Measurements from ENCODE around the gene NEK8.
"Not testable (repeated sequence)": the region's sequence is repeated elsewhere in the genome, so short reads cannot be mapped to it uniquely, and the experiment has no call there.

Gene NEK8

DNA sequence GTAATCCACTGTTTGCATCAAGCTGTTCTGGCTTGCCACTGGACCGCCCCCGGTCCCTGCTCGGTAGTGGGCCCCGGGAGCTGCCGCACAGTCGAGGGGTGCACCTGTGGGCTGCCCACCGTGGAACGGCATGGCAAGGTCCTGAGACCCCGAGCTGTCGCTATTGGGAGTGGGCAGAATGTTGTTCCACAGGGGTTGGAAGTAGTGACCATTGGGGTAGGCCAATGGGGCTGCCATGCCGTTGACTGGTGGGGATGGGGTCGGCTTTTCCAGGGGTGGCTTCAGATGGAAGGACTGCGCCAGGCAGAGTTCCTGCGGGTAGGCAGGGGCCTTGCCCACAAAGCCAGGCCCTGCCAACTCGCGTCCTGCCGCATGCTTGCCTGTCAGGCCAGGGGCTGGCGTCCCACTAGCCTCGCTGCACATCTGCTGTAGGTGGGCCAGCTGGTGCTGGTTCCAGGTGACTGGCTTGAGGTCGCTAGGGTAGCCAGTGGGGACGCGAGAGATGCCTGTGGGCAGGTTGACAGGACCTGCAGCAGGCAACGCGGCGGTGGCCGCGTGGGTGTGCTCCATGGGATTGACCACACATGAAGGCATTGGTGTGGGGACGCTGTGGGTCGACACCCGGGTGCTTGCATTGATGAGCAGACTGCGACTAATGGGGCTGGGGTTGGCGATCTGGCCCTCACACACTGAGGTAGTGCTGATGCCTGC lies 30.0 kb downstream of the NEK8 start:
- H3K9ac ChIP-seq (ENCODE audit: low read length in 2 of 2): no peak overlapping the region
- peaks cover 5% of the 10 kb centered on the region for H3K4me1 ChIP-seq (ENCODE audit: control insufficient read depth, insufficient read depth, low read length)
- no peaks in the 10 kb centered on the region for H3K27me3 ChIP-seq (ENCODE audit: control insufficient read depth in 1 of 2, insufficient read depth in 2 of 2, low read length in 2 of 2)
- H3K36me3 ChIP-seq (ENCODE audit: control insufficient read depth in 2 of 2, insufficient read depth in 2 of 2, low read length in 2 of 2): peaks cover 24 to 29% of the 10 kb centered on the region in 2 donors
- H3K9me3 ChIP-seq (ENCODE audit: control insufficient read depth in 2 of 2, low read length in 2 of 2): no peaks in the 10 kb centered on the region
- H3K4me3 ChIP-seq (ENCODE audit: low read length in 2 of 2): no peak overlapping the region
- no peak overlapping the region for H3K27ac ChIP-seq (ENCODE audit: low read length)

DNA sequence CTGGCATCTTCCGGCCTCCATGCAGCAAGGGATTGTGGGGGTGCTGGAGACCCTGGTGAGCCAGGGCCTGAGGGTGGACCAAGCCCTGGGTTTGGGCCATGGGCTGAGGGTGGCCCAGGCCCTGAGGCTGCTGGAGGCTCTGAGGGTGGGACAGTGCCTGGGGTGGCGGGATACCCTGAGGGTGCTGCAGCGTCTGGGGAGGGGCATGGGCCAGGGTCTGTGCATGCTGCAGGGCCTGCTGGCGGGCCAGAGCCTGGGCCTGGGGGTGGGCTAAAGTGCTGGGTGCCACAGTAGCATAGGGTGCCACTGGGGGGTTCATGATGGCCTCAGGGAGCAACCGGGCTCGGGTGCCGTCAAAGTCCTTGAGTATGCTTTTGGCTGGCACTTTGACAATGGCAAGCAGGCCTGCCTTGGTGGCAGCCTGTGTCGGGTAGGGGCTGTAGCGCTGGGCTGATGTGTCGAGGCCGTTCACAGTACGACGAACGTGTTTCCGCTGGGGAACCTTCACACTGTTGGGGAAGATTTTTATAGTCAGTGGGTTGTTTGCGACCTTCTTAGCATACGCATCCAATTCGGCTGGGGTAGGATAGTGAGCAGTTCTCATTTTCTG lies 30.8 kb downstream of the NEK8 start:
- Histone ChIP-seq H3K4me3 (ENCODE audit: low read length in 2 of 2) (no peak overlapping the region), H3K27ac (ENCODE audit: low read length) (no peak overlapping the region), H3K9me3 (ENCODE audit: control insufficient read depth in 2 of 2, low read length in 2 of 2) (no peaks in the 10 kb centered on the region), H3K9ac (ENCODE audit: low read length in 2 of 2) (no peak overlapping the region), H3K36me3 (ENCODE audit: control insufficient read depth in 2 of 2, insufficient read depth in 2 of 2, low read length in 2 of 2) (peaks cover 24 to 29% of the 10 kb centered on the region in 2 donors), H3K27me3 (ENCODE audit: control insufficient read depth in 1 of 2, insufficient read depth in 2 of 2, low read length in 2 of 2) (no peaks in the 10 kb centered on the region), H3K4me1 (ENCODE audit: control insufficient read depth, insufficient read depth, low read length) (peaks cover 5% of the 10 kb centered on the region)

DNA sequence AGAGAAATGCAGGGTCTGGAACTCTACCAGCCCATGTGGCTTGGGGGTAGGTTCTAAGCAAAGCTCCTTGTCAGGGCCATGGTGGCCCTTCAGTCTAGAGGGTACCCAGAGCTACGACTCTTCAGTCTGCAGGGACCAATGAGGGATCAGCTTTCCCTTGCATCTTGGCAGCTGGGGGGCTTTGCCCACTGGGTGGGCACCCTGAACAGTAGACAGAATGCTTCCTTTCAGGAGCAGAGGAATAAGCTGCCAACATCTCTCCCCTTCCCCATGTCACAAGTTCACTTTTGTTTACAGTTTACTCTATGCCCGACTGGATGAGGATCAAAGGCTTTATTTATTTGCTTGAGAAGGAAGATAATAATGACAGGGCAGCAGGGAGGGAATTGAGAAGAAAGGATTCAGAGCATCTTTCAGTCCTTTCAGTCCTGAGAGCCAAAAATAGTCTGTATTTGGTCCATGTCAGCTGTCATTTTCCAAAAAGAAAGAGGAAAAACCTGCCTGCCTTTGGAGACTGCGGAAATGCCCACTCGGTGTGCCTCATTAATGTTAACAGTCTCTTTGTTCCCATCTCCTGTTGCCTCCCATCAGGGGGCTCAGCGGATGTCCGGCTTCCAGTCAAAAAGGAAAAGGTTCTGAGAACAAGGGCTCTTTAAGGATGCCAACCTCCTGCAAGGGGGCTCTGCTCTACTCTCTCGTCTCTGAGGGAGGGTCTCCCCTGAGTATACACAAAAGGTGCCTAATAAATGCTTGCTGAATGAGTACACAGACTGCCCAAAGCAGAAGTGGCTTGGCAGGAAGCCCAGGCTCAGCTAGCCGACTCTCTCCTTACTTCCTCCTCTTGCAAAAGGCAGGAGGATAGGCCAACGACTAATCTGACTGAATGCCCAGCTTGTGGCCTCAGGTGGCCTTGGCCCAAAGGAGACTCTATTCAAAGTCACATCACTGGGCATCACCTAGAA lies 32.3 kb downstream of the NEK8 start:
- Histone ChIP-seq H3K9ac (ENCODE audit: low read length in 2 of 2) (no peak overlapping the region), H3K27me3 (ENCODE audit: control insufficient read depth in 1 of 2, insufficient read depth in 2 of 2, low read length in 2 of 2) (no peaks in the 10 kb centered on the region), H3K4me1 (ENCODE audit: control insufficient read depth, insufficient read depth, low read length) (peaks cover 5% of the 10 kb centered on the region), H3K36me3 (ENCODE audit: control insufficient read depth in 2 of 2, insufficient read depth in 2 of 2, low read length in 2 of 2) (peaks cover 28 to 29% of the 10 kb centered on the region in 2 donors), H3K9me3 (ENCODE audit: control insufficient read depth in 2 of 2, low read length in 2 of 2) (no peaks in the 10 kb centered on the region), H3K27ac (ENCODE audit: low read length) (no peak overlapping the region), H3K4me3 (ENCODE audit: low read length in 2 of 2) (no peak overlapping the region)

DNA sequence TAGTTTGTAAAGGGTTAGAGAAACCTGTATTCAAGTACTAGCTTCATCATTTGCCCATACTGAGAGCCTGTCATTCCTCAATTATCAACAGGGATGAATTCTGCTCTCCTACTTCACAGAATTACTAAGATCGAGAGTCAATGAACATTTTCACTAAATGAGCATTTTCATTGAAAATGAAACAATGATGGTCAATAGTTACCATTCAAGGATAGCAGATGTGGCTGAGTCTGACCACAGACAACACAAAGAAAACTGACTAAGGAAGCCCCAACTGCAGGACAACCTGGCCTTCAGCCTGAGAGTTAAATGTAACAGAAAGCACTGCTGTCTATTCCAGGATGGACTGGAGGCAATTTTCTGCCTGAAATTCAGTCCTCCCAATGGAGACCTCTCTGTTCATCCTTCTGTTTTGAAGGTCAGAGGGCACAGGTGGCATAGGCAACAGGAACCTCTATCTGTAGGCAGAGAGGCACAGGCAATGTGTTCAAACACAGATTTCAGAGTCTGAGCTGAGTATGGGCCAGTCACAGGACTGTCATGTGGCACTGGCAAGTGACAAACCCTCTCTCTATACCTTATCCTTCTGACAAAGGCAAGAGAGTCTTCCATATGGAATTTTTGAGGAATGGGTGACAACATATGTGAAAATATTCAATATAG lies 34.7 kb downstream of the NEK8 start:
- peaks cover 19 to 27% of the 10 kb centered on the region in 2 donors for H3K36me3 ChIP-seq (ENCODE audit: control insufficient read depth in 2 of 2, insufficient read depth in 2 of 2, low read length in 2 of 2)
- H3K27ac ChIP-seq (ENCODE audit: low read length): no peak overlapping the region
- no peak overlapping the region for H3K4me3 ChIP-seq (ENCODE audit: low read length in 2 of 2)
- H3K4me1 ChIP-seq (ENCODE audit: control insufficient read depth, insufficient read depth, low read length): peaks cover 5% of the 10 kb centered on the region
- peak overlapping the region in 1 of 2 donors; percentile 13 for H3K9ac ChIP-seq (ENCODE audit: low read length in 2 of 2)
- no peaks in the 10 kb centered on the region for H3K9me3 ChIP-seq (ENCODE audit: control insufficient read depth in 2 of 2, low read length in 2 of 2)
- H3K27me3 ChIP-seq (ENCODE audit: control insufficient read depth in 1 of 2, insufficient read depth in 2 of 2, low read length in 2 of 2): no peaks in the 10 kb centered on the region

DNA sequence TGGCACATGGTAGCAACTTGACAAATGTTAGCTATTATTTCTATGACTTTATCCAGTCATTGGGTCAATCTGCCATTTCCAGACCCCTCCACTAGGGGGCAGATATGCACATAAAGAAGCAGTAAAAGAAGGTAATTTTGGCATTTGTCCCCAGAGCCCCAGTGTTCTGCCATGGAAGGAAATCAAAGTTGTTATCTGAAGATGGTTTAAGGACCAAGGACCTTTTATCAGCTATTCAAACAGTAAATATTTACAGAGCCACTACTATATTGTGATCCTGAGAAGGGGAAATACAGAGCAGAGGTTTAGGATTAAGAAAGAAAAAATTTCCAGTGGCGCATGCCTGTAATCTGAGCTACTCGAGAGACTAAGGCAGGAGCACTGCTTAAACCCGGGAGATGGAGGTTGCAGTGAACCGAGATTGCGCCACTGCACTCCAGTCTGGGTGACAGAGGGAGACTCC lies 35.2 kb downstream of the NEK8 start:
- Histone ChIP-seq H3K27ac (ENCODE audit: low read length) (no peak overlapping the region), H3K4me3 (ENCODE audit: low read length in 2 of 2) (no peak overlapping the region), H3K4me1 (ENCODE audit: control insufficient read depth, insufficient read depth, low read length) (peaks cover 5% of the 10 kb centered on the region), H3K27me3 (ENCODE audit: control insufficient read depth in 1 of 2, insufficient read depth in 2 of 2, low read length in 2 of 2) (no peaks in the 10 kb centered on the region), H3K9ac (ENCODE audit: low read length in 2 of 2) (no peak overlapping the region), H3K36me3 (ENCODE audit: control insufficient read depth in 2 of 2, insufficient read depth in 2 of 2, low read length in 2 of 2) (peaks cover 13 to 22% of the 10 kb centered on the region in 2 donors), H3K9me3 (ENCODE audit: control insufficient read depth in 2 of 2, low read length in 2 of 2) (no peaks in the 10 kb centered on the region)

DNA sequence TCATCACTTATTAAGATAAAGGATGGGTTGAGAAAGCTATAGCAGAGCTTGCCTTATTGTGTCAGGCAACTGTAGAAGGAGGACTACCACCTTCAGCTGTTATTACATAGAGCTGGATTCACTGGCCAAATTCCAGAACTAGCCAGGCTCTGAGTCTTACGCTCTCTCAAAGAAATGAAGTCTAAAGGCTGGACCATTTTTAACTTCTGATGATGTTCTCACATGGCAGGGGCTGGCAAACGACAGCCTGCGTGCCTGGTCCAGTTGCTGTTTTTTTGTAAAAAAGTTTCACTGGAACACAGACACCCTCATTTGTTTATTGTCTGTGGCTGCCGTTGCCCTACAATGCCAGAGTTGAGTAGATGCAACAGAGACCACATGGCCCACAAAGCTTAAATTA lies 36.5 kb downstream of the NEK8 start:
- H3K9ac ChIP-seq (ENCODE audit: low read length in 2 of 2): peak overlapping the region in 1 of 2 donors; percentile 14
- H3K27ac ChIP-seq (ENCODE audit: low read length): no peak overlapping the region
- H3K36me3 ChIP-seq (ENCODE audit: control insufficient read depth in 2 of 2, insufficient read depth in 2 of 2, low read length in 2 of 2): peaks cover 5 to 15% of the 10 kb centered on the region in 2 donors
- no peaks in the 10 kb centered on the region for H3K9me3 ChIP-seq (ENCODE audit: control insufficient read depth in 2 of 2, low read length in 2 of 2)
- H3K4me1 ChIP-seq (ENCODE audit: control insufficient read depth, insufficient read depth, low read length): peaks cover 5% of the 10 kb centered on the region
- no peak overlapping the region for H3K4me3 ChIP-seq (ENCODE audit: low read length in 2 of 2)
- H3K27me3 ChIP-seq (ENCODE audit: control insufficient read depth in 1 of 2, insufficient read depth in 2 of 2, low read length in 2 of 2): no peaks in the 10 kb centered on the region

DNA sequence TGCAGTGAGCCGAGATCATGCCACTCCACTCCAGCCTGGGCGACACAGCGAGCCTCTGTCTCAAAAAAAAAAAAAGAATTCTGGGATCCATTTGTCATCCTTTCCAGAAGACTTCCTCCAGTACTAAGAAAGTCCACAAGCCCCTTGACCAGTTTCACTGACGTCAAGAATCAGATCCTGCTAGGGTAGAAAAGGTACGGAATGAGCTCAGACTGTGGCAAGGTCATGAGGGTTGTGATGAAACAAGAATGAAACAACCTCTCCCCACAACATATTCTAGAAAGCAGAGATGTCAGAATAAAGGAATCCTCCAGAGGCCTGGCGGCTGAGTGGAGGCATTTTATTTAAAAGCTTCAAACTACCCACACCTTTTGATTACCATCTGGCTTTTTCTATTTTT lies 45.1 kb downstream of the NEK8 start:
- Histone ChIP-seq H3K9me3 (ENCODE audit: control insufficient read depth in 2 of 2, low read length in 2 of 2) (no peaks in the 10 kb centered on the region), H3K27me3 (ENCODE audit: control insufficient read depth in 1 of 2, insufficient read depth in 2 of 2, low read length in 2 of 2) (no peaks in the 10 kb centered on the region), H3K36me3 (ENCODE audit: control insufficient read depth in 2 of 2, insufficient read depth in 2 of 2, low read length in 2 of 2) (no peaks in the 10 kb centered on the region), H3K9ac (ENCODE audit: low read length in 2 of 2) (no peak overlapping the region), H3K27ac (ENCODE audit: low read length) (no peak overlapping the region), H3K4me1 (ENCODE audit: control insufficient read depth, insufficient read depth, low read length) (peaks cover 3% of the 10 kb centered on the region), H3K4me3 (ENCODE audit: low read length in 2 of 2) (no peak overlapping the region)

DNA sequence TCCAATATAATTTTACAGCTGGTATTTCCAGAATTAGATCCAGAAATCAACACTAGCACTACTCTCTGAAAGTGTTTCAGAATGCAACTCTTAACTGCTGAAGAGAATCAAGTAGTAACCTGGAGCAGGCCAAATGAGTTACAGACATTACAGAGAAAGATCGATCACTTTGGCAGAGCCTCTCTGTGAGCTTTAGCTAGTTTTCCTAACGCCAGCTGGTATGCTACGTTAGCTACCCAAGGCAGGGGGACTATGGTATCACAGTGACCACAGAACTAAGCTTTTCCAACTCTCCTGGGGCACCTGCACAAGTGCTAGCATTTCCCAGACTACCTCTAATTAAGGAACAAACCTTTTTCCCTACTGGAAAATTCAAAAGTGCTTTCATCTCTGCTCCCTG lies 45.6 kb downstream of the NEK8 start:
- Histone ChIP-seq H3K27ac (ENCODE audit: low read length) (no peak overlapping the region), H3K4me3 (ENCODE audit: low read length in 2 of 2) (no peak overlapping the region), H3K4me1 (ENCODE audit: control insufficient read depth, insufficient read depth, low read length) (peaks cover 3% of the 10 kb centered on the region), H3K9me3 (ENCODE audit: control insufficient read depth in 2 of 2, low read length in 2 of 2) (no peaks in the 10 kb centered on the region), H3K27me3 (ENCODE audit: control insufficient read depth in 1 of 2, insufficient read depth in 2 of 2, low read length in 2 of 2) (no peaks in the 10 kb centered on the region), H3K9ac (ENCODE audit: low read length in 2 of 2) (no peak overlapping the region), H3K36me3 (ENCODE audit: control insufficient read depth in 2 of 2, insufficient read depth in 2 of 2, low read length in 2 of 2) (no peaks in the 10 kb centered on the region)

DNA sequence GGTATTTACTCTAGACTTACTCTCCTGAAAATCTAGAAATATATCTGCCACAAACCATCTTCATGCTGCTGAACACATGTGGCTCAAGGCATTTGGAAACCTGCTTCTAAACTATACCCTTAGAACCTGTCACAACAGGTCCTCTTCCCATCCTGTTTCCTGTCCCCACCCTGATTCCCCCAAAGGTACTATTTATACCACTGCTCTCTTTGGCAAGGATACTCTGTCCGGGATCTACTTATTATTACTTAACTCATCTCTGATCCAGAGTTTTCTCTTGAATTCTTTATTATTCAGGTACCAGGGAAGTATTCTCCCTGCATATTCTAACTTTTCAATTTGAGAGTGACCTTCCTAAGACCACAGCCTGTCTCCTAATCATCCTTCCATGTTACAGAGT lies 48.6 kb downstream of the NEK8 start:
- H3K4me1 ChIP-seq (ENCODE audit: control insufficient read depth, insufficient read depth, low read length): peaks cover 3% of the 10 kb centered on the region
- H3K36me3 ChIP-seq (ENCODE audit: control insufficient read depth in 2 of 2, insufficient read depth in 2 of 2, low read length in 2 of 2): peaks cover 0 to 2% of the 10 kb centered on the region in 2 donors
- H3K4me3 ChIP-seq (ENCODE audit: low read length in 2 of 2): no peak overlapping the region
- H3K27ac ChIP-seq (ENCODE audit: low read length): no peak overlapping the region
- H3K9ac ChIP-seq (ENCODE audit: low read length in 2 of 2): no peak overlapping the region
- no peaks in the 10 kb centered on the region for H3K9me3 ChIP-seq (ENCODE audit: control insufficient read depth in 2 of 2, low read length in 2 of 2)
- no peaks in the 10 kb centered on the region for H3K27me3 ChIP-seq (ENCODE audit: control insufficient read depth in 1 of 2, insufficient read depth in 2 of 2, low read length in 2 of 2)

DNA sequence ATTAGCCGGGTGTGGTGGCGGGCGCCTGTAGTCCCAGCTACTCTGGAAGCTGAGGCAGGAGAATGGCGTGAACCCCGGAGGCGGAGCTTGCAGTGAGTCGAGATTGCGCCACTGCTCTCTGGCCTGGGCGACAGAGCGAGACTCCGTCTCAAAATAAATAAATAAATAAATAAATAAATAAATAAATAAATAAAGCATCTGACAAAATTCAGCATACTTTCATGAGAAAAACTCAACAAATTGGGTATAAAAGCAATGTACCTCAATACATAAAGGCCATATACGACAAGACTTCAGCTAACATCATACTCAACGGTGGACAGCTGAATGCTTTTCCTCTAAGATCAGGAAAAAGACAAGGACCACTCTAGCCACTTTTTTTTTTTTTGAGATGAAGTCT lies 51.0 kb downstream of the NEK8 start:
- H3K27ac ChIP-seq (ENCODE audit: low read length); H3K4me3 ChIP-seq (ENCODE audit: low read length in 2 of 2); H3K36me3 ChIP-seq (ENCODE audit: control insufficient read depth in 2 of 2, insufficient read depth in 2 of 2, low read length in 2 of 2); H3K27me3 ChIP-seq (ENCODE audit: control insufficient read depth in 1 of 2, insufficient read depth in 2 of 2, low read length in 2 of 2); H3K9me3 ChIP-seq (ENCODE audit: control insufficient read depth in 2 of 2, low read length in 2 of 2); H3K9ac ChIP-seq (ENCODE audit: low read length in 2 of 2); H3K4me1 ChIP-seq (ENCODE audit: control insufficient read depth, insufficient read depth, low read length): not testable (repeated sequence)
